Measurements from ENCODE around the gene MDGA2. TPM values are rescaled to one million over a fixed set of nuclear protein-coding genes. Genes with fewer than 3 reads are reported as not detected.

Gene MDGA2
- total RNA-seq, 2 donors from 2014 or later = not detected

- no peaks in the 10 kb centered on the region for H3K4me1 ChIP-seq
- no peak overlapping the region for H3K4me3 ChIP-seq
- no peaks in the 10 kb centered on the region for H3K27me3 ChIP-seq
- H3K27ac ChIP-seq = no peak overlapping the region
- no peaks in the 10 kb centered on the region for H3K36me3 ChIP-seq (replicated peaks in 1 of 2; ENCODE audit: insufficient read depth in 1 of 2, low read depth in 2 of 2)
- intact Hi-C loops (cut with DNase I) = no loop called here
- 73 to 88% methylated on average over 1 of the region's 1 CpG for WGBS, 2 donors
- no peak for TF ChIP-seq POLR2A (IDR thresholded peaks at IDR 0.05)
- TF ChIP-seq, protein P1, sequence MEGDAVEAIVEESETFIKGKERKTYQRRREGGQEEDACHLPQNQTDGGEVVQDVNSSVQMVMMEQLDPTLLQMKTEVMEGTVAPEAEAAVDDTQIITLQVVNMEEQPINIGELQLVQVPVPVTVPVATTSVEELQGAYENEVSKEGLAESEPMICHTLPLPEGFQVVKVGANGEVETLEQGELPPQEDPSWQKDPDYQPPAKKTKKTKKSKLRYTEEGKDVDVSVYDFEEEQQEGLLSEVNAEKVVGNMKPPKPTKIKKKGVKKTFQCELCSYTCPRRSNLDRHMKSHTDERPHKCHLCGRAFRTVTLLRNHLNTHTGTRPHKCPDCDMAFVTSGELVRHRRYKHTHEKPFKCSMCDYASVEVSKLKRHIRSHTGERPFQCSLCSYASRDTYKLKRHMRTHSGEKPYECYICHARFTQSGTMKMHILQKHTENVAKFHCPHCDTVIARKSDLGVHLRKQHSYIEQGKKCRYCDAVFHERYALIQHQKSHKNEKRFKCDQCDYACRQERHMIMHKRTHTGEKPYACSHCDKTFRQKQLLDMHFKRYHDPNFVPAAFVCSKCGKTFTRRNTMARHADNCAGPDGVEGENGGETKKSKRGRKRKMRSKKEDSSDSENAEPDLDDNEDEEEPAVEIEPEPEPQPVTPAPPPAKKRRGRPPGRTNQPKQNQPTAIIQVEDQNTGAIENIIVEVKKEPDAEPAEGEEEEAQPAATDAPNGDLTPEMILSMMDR (IDR thresholded peaks at IDR 0.05) = no peak
- DNase-seq (no peak), ATAC-seq (no peak)
- no peaks in the 10 kb centered on the region for H3K9me3 ChIP-seq
Measured at GRCh38 chr14:47085678-47086077, 589.7 kb downstream of the MDGA2 start.

- no peak for DNase-seq
- no peaks in the 10 kb centered on the region for H3K27me3 ChIP-seq
- no peaks in the 10 kb centered on the region for H3K4me1 ChIP-seq
- intact Hi-C loops (cut with DNase I) = no loop called here
- 31 to 55% methylated on average over 1 of the region's 1 CpG for WGBS, 2 donors
- no peaks in the 10 kb centered on the region for H3K36me3 ChIP-seq (replicated peaks in 1 of 2; ENCODE audit: insufficient read depth in 1 of 2, low read depth in 2 of 2)
- no peak overlapping the region for H3K27ac ChIP-seq
- no peak overlapping the region for H3K4me3 ChIP-seq
- no peak for TF ChIP-seq POLR2A (IDR thresholded peaks at IDR 0.05)
- TF ChIP-seq, protein P1 (IDR thresholded peaks at IDR 0.05) = no peak
- no peaks in the 10 kb centered on the region for H3K9me3 ChIP-seq
- ATAC-seq = no peak
Measured at GRCh38 chr14:47065326-47065725, 610.1 kb downstream of the MDGA2 start.

- intact Hi-C loops (cut with DNase I) = no loop called here
- Histone ChIP-seq H3K27ac (no peak overlapping the region), H3K4me1 (no peaks in the 10 kb centered on the region), H3K27me3 (no peaks in the 10 kb centered on the region), H3K36me3 (replicated peaks in 1 of 2; ENCODE audit: insufficient read depth in 1 of 2, low read depth in 2 of 2) (no peaks in the 10 kb centered on the region), H3K4me3 (no peak overlapping the region), H3K9me3 (no peaks in the 10 kb centered on the region)
- TF ChIP-seq, protein P1 (IDR thresholded peaks at IDR 0.05) = no peak
- no peak for TF ChIP-seq POLR2A (IDR thresholded peaks at IDR 0.05)
- ATAC-seq (no peak), DNase-seq (no peak)
- 42 to 53% methylated on average over 3 of the region's 3 CpGs for WGBS, 2 donors
Measured at GRCh38 chr14:47060050-47060449, 615.4 kb downstream of the MDGA2 start.

GRCh38 chr14:47057364-47057763 lies 618.0 kb downstream of the MDGA2 start:
- ATAC-seq = no peak
- no peaks in the 10 kb centered on the region for H3K9me3 ChIP-seq
- intact Hi-C loops (cut with DNase I) = no loop called here
- TF ChIP-seq, protein P1 (IDR thresholded peaks at IDR 0.05) = no peak
- TF ChIP-seq POLR2A (IDR thresholded peaks at IDR 0.05) = no peak
- H3K36me3 ChIP-seq (replicated peaks in 1 of 2; ENCODE audit: insufficient read depth in 1 of 2, low read depth in 2 of 2) = no peaks in the 10 kb centered on the region
- H3K4me1 ChIP-seq = no peaks in the 10 kb centered on the region
- no peak for DNase-seq
- no peaks in the 10 kb centered on the region for H3K27me3 ChIP-seq
- no peak overlapping the region for H3K27ac ChIP-seq
- H3K4me3 ChIP-seq = no peak overlapping the region

GRCh38 chr14:47044841-47045240 lies 630.6 kb downstream of the MDGA2 start:
- H3K27ac ChIP-seq = no peak overlapping the region
- H3K9me3 ChIP-seq = no peaks in the 10 kb centered on the region
- H3K4me3 ChIP-seq = no peak overlapping the region
- TF ChIP-seq, protein P1 (IDR thresholded peaks at IDR 0.05) = no peak
- TF ChIP-seq POLR2A (IDR thresholded peaks at IDR 0.05) = no peak
- intact Hi-C loops (cut with DNase I) = no loop called here
- DNase-seq = no peak
- no peaks in the 10 kb centered on the region for H3K36me3 ChIP-seq (replicated peaks in 1 of 2; ENCODE audit: insufficient read depth in 1 of 2, low read depth in 2 of 2)
- ATAC-seq = no peak
- no peaks in the 10 kb centered on the region for H3K27me3 ChIP-seq
- 17 to 32% methylated on average over 1 of the region's 1 CpG for WGBS, 2 donors
- H3K4me1 ChIP-seq = no peaks in the 10 kb centered on the region
